ENCODE results near the gene ATOH7. TPM values are rescaled to one million over a fixed set of nuclear protein-coding genes. Genes with fewer than 3 reads are reported as not detected.
"Not testable (repeated sequence)": the region's sequence is repeated elsewhere in the genome, so short reads cannot be mapped to it uniquely, and the experiment has no call there.

ATOH7 gene
- not detected for total RNA-seq

DNA sequence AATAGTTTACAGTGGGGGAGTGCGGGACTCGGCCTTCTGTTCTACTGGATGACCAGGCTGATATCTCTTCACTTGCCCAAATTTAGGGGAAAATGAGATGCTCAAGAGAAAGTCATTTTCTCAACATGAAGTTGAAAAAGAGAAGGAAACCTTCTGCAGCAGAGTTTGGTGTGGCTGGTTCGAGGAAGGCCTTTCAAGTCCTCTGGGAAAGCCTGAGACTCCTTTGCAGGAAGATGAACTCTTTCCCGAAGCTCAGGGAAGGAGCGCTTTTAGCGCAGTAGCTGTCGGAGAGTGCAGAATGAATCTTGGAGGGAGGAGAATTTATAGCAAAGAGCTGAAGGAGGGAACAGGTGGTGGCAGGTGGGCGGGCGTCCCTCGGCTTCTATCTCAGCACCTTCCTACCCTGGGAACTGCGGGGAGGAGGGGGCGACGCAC lies at the start of gene ATOH7:
ATOH7 (minus strand) TSS at position 297 of the 435 bp plus-strand sequence. CDS start 436 bp downstream, outside the sequence.
- no peak within 1 kb of the TSS for H3K27ac Mint-ChIP-seq
- peaks cover 6% of the 10 kb centered on the region for H3K4me1 Mint-ChIP-seq
- peaks cover 48% of the 10 kb centered on the region for H3K27me3 Mint-ChIP-seq
- DNase-seq (no peak), ATAC-seq (ENCODE audit: low read depth) (no peak)
- peak within 1 kb of the TSS; percentile 72 for H3K4me3 Mint-ChIP-seq
- POLR2A ChIA-PET: no interaction called here
- no peaks in the 10 kb centered on the region for H3K36me3 Mint-ChIP-seq
- no peaks in the 10 kb centered on the region for H3K9me3 Mint-ChIP-seq

DNA sequence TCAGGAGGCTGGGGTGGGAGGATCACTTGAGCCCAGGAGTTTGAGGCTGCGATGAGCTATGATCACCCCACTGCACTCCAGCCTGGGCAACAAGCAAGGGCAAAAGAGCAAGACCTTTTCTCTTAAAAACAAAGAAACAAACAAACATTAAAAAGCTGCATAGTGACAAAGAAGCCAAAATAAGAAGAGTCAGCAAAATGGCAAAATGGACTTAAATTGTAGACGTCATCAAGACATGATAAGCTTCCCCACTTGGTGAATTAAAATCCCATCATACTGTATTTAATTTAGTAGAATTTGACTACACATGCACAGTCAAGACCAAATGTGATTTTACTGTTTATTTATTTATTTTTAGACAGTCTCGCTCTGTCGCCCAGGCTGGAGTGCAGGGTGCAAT lies 48.8 kb upstream of the ATOH7 start:
- POLR2A ChIA-PET: no interaction called here
- ATAC-seq (ENCODE audit: low read depth) (no peak), DNase-seq (no peak)
- Mint-ChIP-seq H3K9me3 (peaks cover 19% of the 10 kb centered on the region), H3K27me3 (peaks cover 4% of the 10 kb centered on the region), H3K4me3 (no peak overlapping the region), H3K36me3 (no peaks in the 10 kb centered on the region), H3K27ac (no peak overlapping the region), H3K4me1 (peaks cover 5% of the 10 kb centered on the region)

DNA sequence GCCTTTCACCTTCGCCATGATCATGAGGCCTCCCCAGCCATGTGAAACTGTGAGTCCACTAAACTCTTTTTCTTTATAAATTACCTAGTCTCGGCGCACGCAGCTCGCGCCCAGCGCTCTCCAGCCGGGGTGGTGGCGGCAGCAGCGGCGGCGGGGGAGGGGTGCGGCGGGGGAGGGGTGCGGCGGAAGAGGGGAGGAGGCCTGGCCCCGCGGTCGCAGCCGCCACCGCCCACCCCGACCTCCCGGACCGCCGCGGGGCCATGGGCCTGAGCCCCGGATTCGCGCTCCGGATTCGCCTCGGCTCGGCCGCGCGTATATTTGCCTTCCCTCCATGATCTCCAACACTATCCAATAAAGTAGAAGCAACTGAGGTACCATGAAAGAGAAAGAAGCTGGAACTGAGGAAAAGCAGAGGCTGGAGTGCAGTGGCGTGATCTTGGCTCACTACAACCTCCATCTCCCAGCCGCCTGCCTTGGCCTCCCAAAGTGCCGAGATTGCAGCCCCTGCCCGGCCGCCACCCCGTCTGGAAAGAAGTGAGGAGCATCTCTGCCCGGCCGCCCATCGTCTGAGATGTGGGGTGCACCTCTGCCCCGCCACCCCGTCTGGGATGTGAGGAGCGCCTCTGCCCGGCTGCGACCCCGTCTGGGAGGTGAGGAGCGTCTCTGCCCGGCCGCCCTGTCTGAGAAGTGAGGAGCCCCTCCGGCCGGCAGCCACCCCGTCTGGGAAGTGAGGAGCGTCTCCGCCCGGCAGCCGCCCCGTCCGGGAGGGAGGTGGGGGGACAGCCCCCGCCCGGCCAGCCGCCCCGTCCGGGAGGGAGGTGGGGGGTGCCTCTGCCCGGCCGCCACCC lies 47.2 kb upstream of the ATOH7 start:
- DNase-seq; H3K4me3 Mint-ChIP-seq; H3K36me3 Mint-ChIP-seq; POLR2A ChIA-PET; ATAC-seq (ENCODE audit: low read depth); H3K27ac Mint-ChIP-seq; H3K27me3 Mint-ChIP-seq; H3K4me1 Mint-ChIP-seq: not testable (repeated sequence)
- peaks cover 20% of the 10 kb centered on the region for H3K9me3 Mint-ChIP-seq

DNA sequence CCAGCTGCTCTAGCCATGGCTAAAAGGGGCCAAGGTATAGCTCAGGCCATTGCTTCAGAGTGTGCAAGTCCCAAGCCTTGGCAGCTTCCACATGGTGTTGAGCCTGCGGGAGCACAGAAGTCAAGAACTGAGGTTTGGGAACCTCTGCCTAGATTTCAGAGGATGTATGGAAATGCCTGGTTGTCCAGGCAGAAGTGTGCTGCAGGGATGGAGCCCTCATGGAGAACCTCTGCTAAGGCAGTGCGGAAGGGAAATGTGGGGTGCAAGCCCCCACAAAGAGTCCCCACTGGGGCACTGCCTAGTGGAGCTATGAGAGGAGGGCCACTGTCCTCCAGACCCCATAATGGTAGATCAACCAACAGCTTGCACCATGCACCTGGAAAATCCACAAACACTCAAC lies 45.9 kb upstream of the ATOH7 start:
- DNase-seq; H3K4me1 Mint-ChIP-seq; H3K27ac Mint-ChIP-seq; ATAC-seq (ENCODE audit: low read depth); H3K4me3 Mint-ChIP-seq; H3K27me3 Mint-ChIP-seq; H3K36me3 Mint-ChIP-seq; POLR2A ChIA-PET: not testable (repeated sequence)
- H3K9me3 Mint-ChIP-seq: peaks cover 20% of the 10 kb centered on the region

DNA sequence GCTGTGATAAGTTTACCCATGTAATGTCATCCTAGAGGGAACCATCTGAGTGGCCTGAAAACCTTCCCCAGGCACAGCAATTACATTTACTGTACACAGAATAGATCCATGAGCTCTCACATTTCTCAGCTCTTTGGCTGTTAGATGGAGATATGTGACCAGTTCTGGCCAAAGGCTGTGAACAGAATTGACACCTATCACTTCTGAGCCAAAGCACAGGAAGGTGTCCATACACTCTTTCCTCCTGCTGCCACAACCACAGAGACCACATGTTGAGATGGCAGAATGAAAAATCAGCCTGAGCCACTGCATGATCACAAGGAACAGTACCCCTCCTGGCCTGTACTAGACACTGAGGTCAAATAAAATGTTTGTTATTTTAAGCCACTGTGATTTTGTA lies 44.3 kb upstream of the ATOH7 start:
- POLR2A ChIA-PET: no interaction called here
- H3K4me1 Mint-ChIP-seq: peaks cover 5% of the 10 kb centered on the region
- H3K27ac Mint-ChIP-seq: no peak overlapping the region

DNA sequence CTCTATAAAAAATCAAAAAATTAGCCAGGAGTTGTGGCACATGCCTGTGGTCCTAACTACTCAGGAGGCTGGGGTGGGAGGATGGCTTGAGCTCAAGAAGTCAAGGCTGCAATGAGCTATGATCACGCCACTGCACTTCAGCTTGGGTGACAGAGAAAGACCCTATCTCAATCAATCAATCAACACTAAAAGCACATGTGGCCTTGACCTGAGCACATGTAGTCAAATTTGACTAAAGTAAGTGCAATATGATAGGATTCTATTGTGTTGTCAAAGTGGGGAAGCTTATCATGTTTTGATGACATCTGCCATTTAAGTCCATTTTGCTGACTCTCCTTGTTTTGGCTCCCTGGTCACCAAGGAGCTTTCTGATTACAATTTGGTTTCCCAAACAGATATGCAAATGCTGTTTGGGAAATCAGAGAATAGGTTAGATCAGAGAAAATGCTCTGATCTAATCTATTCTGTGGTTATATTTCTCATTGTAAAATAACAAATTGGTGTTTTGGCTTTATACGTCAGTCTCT lies 43.8 kb upstream of the ATOH7 start:
- Mint-ChIP-seq H3K36me3 (no peaks in the 10 kb centered on the region), H3K4me3 (no peak overlapping the region), H3K4me1 (peaks cover 5% of the 10 kb centered on the region), H3K27me3 (no peaks in the 10 kb centered on the region), H3K9me3 (peaks cover 20% of the 10 kb centered on the region), H3K27ac (no peak overlapping the region)
- POLR2A ChIA-PET: no interaction called here
- DNase-seq (no peak), ATAC-seq (ENCODE audit: low read depth) (no peak)

More for the DNA sequence above, 44.3 kb upstream of the ATOH7 start:
- DNase-seq: no peak
- no peaks in the 10 kb centered on the region for H3K27me3 Mint-ChIP-seq
- no peak for ATAC-seq (ENCODE audit: low read depth)
- H3K36me3 Mint-ChIP-seq: no peaks in the 10 kb centered on the region
- H3K9me3 Mint-ChIP-seq: peaks cover 20% of the 10 kb centered on the region
- no peak overlapping the region for H3K4me3 Mint-ChIP-seq

DNA sequence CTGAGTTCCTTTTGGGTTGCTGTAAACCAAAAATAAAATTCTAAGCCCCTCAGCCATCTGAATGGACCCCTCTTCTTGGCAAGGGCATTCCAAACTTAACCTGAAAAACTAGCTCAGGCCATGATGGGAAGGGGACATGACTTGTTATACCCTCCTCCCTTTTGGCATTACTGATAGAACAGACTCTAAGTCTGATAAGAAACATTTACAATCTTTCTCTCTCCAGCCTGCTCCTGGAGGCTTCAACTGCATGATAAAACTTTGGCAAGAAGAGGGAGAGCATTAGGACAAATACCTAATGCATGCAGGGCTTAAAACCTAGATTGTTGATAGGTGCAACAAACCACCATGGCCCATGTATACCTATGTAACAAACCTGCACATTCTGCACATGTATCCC lies 40.9 kb upstream of the ATOH7 start:
- H3K27ac Mint-ChIP-seq: no peak overlapping the region
- no peak overlapping the region for H3K4me3 Mint-ChIP-seq
- DNase-seq (no peak), ATAC-seq (ENCODE audit: low read depth) (no peak)
- POLR2A ChIA-PET: no interaction called here
- H3K9me3 Mint-ChIP-seq: peaks cover 13% of the 10 kb centered on the region
- no peaks in the 10 kb centered on the region for H3K27me3 Mint-ChIP-seq
- H3K4me1 Mint-ChIP-seq: peaks cover 5% of the 10 kb centered on the region
- H3K36me3 Mint-ChIP-seq: no peaks in the 10 kb centered on the region

DNA sequence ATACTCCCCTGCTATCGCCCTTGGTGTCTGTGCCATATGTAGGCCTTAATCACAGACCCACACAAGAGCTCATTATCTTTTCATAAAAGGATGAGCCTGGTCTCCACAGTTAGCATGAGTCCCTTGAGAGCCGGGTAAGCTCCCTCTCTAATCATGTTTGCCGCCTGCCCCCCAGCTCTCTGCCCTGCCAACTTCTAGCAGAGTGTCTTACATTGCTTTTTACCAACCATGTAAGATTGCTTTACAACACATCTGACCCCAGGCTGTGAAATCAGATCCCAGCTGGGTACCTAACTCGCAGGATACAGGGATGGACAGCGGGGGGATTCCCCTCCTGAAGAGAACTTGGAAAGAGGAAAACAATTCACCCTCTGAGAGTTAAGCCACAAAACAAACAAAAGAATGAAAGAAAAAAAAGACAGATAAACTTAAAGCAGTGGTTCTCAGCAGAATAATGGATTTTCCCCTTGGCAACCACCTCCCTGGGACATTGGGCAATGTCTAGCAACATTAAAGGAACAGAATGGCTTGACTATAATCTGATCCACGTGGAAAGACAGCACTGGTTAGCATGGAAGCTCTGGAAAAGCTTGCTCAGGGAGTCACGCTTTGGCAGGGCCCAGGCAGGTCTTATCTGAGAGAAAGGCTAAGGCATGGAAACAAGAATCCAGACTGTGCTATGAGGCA lies 39.4 kb upstream of the ATOH7 start:
- POLR2A ChIA-PET: no interaction called here
- Mint-ChIP-seq H3K4me1 (peaks cover 4% of the 10 kb centered on the region), H3K36me3 (no peaks in the 10 kb centered on the region), H3K27me3 (peaks cover 2% of the 10 kb centered on the region), H3K27ac (no peak overlapping the region), H3K4me3 (no peak overlapping the region), H3K9me3 (peaks cover 6% of the 10 kb centered on the region)
- DNase-seq (no peak), ATAC-seq (ENCODE audit: low read depth) (no peak)

DNA sequence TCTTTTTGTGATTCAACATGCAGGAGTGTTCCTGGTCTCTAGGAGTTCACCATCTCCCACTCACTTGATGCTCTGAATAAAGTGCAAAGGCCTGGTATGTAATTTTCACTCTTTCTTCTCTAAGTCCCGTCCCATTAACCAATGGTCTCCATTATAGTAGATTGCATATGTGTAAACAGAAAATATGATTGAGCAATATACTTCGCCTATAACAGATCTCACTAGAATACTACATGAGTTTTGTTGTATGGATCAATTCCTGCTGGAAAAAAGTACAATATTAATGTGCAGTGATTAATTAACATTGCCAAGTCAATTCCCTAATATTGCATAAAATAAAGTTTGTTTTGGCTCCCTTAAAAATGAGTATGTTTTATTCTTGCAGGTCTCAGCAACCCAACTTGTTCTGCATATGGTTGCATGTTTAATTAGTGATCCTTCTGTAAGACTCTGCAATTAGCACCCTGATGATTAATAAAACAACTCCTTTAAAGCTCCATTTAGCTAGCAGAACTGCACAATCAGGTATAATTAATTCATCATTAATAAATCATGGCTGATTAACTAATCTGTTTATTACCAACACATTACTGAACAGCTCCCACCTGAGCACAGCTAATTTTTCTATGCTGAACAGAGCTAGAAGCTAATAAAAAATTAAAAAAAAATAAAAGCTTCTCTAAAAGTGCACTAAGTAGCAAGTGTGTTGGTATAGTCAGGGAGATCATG lies 37.8 kb upstream of the ATOH7 start:
- ATAC-seq (ENCODE audit: low read depth): no peak
- Mint-ChIP-seq H3K4me1 (no peaks in the 10 kb centered on the region), H3K27me3 (peaks cover 2% of the 10 kb centered on the region), H3K9me3 (peaks cover 6% of the 10 kb centered on the region), H3K27ac (no peak overlapping the region), H3K36me3 (no peaks in the 10 kb centered on the region), H3K4me3 (no peak overlapping the region)
- POLR2A ChIA-PET: no interaction called here
- DNase-seq: no peak

DNA sequence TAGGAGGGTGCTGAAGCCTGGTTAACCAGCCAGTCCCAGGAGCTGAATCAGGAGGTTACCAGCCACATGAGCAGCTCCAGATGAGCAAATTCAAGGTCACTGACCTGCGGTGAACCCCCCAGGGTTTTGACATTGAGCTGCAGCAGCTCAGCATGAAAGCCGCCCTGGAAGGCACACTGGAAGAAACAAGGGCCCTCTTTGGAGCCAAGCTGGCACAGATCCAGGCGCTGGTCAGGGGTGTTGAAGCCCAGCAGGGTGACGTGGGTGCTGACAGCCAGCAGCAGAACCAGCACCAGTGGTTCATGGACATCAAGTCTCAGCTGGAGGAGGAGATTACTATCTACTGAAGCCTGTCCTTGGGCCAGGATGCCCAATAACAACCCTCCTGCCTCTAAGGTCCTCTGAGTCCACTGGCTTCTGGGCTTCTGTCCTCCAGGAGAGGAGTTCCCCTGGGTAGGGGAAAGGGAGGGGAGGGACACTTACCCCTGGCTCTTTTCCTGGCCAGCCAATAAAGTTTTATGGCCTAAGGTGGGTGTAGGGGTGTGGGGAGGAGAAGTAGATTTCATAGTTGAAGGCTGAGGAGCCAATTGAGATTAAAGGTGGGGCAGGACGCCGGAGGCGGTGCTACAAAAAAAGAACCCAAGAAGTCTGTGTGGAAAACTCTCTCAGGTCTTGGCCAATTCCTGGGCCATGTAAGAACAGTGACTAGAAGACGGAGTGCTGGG lies 29.4 kb upstream of the ATOH7 start:
- Mint-ChIP-seq H3K36me3 (peaks cover 1% of the 10 kb centered on the region), H3K27me3 (peaks cover 12% of the 10 kb centered on the region), H3K4me1 (peaks cover 1% of the 10 kb centered on the region), H3K9me3 (peaks cover 7% of the 10 kb centered on the region), H3K4me3 (no peak overlapping the region), H3K27ac (no peak overlapping the region)
- DNase-seq (no peak), ATAC-seq (ENCODE audit: low read depth) (no peak)
- POLR2A ChIA-PET: no interaction called here

DNA sequence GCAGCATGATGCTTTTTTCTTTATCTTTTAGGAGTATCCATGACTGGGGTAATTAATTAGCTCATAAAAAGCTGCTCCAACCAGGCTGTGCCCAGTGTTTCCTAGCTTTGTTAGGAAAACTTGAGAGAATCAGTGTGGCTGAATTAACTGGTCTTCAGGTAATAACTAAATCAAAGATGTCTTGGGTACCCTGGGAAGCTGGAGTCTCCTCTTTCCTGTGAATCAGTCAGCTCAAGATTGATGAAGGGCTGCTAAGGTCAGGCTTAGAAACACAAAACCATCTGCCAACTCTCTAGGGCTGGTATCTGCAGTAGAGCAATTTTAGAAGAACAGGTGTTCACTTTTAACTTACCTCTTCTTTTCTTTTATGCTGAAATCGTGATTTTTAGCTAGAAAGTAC lies 21.4 kb upstream of the ATOH7 start:
- Mint-ChIP-seq H3K27ac (no peak overlapping the region), H3K9me3 (no peaks in the 10 kb centered on the region), H3K4me3 (no peak overlapping the region), H3K4me1 (peaks cover 4% of the 10 kb centered on the region), H3K27me3 (peaks cover 12% of the 10 kb centered on the region), H3K36me3 (no peaks in the 10 kb centered on the region)
- POLR2A ChIA-PET: no interaction called here
- no peak for DNase-seq
- no peak for ATAC-seq (ENCODE audit: low read depth)

DNA sequence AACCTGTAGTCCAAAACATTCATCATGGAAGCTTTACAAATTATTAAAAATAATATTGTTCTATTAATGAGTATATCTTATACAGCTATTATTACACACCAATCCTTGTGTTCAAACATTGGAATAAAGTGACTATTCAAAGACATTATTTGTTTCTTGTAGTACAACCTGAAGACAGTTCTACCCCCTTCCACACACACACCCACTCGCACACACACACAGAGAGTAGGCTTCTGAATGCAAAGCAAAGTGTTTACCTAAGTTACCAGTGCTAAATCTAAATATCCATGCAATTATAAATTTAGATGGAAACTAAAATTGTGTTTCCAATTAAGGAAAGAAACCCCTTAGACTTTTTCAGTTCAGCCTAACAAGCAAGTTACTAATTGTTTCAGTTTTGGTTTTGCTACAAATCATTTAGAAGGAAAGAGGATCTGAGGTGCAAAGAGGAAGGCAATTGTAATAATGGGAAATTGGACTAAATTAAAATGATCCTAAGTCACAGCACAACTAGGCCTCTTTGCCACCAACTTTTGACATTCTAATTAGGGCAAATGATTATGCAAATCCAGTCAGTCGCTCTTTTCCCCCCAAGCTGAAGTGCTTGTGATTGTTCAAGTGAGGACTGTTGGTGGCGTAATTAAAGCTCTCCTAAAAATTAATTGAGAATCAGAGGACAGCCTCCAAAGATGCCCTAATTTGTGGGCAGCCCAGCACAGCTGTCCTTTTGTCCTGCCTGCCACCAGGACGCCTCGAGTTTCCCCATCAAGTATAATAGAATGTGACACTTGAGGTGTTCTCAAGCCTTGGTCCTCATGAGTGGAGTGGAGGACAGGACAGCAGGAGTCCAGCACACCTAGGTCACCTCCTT lies 19.9 kb upstream of the ATOH7 start:
- POLR2A ChIA-PET: no interaction called here
- ATAC-seq (ENCODE audit: low read depth) (no peak), DNase-seq (no peak)
- H3K27me3 Mint-ChIP-seq: peaks cover 7% of the 10 kb centered on the region
- peaks cover 4% of the 10 kb centered on the region for H3K4me1 Mint-ChIP-seq
- no peaks in the 10 kb centered on the region for H3K36me3 Mint-ChIP-seq
- no peak overlapping the region for H3K27ac Mint-ChIP-seq
- no peak overlapping the region for H3K4me3 Mint-ChIP-seq
- no peaks in the 10 kb centered on the region for H3K9me3 Mint-ChIP-seq

All from activated naive CD8-positive, alpha-beta T cell treated with anti-CD3 and anti-CD28 coated beads, Interleukin-2, amount 10 ng/mL, durations not matched to agents 7 days and 5 days (primary cell).